D721Med (cell line): ENCODE results near the gene PGP.

Experiments
- DNase-seq: peaks from one replicate; pipeline ENCODE4 v3.0.0; 2011; ENCODE audit warnings: low spot score; ENCODE audit not compliant: insufficient read length
- FAIRE-seq: peaks from 2 replicates; lab custom pipeline; 2011; peaks lifted over from hg19 to GRCh38; lab: Jason Lieb, UNC
- TF ChIP-seq, protein P1 (sequence below): IDR thresholded peaks from 2 replicates; pipeline ENCODE4 v1.5.1; 2012; ENCODE audit warnings: mild to moderate bottlenecking, control low read depth; ENCODE audit not compliant: insufficient read depth; ENCODE audit errors: missing control alignments

The PGP gene

DNA sequence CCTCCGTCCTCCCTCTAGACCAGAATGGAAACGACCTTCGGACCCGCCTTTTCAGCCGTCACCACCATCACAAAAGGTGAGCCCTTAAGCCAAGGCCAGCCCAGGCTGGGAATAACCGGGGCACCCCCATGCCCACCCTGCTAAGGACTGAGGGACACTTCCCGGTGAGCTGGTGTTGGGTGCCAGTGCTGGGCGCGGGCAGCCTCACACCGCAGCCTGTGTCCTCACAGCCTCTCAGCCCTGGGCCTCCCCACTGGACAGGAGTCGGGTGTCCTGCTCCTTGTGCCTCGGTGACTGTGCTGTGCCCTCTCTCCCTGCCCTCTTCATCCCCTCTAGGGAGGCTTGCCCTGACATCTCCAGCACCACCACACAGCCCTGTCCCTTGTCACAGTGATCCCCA is 48.8 kb downstream of the PGP start:
- DNase-seq (no peak), FAIRE-seq (no peak)
- TF ChIP-seq, protein P1, sequence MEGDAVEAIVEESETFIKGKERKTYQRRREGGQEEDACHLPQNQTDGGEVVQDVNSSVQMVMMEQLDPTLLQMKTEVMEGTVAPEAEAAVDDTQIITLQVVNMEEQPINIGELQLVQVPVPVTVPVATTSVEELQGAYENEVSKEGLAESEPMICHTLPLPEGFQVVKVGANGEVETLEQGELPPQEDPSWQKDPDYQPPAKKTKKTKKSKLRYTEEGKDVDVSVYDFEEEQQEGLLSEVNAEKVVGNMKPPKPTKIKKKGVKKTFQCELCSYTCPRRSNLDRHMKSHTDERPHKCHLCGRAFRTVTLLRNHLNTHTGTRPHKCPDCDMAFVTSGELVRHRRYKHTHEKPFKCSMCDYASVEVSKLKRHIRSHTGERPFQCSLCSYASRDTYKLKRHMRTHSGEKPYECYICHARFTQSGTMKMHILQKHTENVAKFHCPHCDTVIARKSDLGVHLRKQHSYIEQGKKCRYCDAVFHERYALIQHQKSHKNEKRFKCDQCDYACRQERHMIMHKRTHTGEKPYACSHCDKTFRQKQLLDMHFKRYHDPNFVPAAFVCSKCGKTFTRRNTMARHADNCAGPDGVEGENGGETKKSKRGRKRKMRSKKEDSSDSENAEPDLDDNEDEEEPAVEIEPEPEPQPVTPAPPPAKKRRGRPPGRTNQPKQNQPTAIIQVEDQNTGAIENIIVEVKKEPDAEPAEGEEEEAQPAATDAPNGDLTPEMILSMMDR = no peak

DNA sequence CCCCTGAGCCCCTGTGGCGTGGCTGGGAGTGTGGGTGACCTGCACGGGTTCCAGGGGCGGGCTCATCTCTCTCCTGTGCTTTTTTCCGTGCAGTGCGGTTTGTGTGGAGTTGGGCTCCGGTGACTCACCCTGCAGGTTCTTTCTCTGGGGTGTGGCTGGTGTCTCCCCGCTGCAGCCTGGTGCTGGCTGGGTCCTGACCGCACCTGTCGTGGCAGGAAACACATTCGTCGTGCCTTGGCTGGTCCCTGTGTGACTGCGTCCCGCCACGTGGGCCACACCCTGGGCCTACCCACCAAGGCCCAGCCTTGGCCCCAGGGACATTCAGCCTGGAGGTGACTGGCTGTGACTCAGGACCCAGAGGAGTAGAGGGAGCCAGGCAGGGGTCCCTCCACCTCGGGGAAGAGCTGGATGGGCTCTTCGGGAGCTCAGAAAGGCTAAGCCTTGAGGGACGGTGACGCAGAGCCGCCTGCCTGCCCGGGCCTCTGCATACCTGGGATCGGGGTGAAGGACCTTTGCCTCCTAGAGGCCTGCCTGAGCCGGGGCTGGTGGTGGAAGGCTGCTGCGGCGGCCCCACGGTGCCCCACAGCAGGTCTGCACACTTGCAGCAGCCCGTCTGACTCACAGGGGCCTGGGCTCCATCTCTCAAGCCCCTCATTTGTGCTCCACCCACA is 51.3 kb downstream of the PGP start:
- DNase-seq = no peak
- no peak for FAIRE-seq
- TF ChIP-seq, protein P1 = no peak

DNA sequence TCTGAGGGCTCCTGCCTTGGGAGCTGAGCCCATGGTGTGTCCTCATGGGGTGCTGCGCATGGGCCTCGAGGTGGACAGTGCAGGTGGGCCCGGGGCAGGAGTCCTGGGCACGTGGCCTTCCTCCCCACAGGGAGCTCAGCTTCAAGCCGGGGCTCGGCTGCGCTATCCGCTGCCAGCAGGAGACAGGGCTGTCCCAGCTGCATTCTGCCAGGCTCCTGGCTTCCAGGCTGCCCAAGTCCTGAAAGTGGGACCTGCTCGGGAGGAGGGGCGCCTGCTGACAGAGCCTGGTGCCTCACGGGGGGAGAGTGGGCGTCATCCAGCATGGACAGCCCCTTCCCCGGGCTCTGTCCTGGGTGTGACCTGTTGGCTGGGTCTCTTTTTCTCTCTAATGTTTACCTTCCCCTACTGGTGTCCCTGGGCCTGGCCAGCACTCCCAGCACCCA is 51.9 kb downstream of the PGP start:
- TF ChIP-seq, protein P1 = no peak
- no peak for FAIRE-seq
- DNase-seq = no peak

DNA sequence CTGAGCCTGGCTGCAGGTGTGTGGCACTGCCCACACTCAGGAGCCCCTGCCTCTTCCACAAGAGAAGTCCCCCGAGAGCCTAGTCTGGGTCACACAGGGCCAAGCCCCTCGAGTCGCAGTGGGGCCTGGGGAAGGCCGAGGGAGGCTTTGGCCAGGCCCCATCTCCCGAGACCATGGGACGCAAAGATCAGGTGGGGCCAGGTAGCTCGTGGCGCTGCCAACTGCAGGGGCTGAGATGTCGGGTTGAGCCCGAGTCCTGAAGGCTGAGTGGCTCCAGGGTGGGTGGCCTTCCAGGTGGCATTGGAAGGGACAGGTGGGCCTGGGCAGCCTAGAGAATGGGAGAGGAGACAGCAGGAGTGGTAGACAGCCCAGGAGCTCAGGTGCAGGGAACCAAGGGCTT is 52.7 kb downstream of the PGP start:
- DNase-seq = no peak
- FAIRE-seq = no peak
- TF ChIP-seq, protein P1 = no peak
